H1 (cell line): ENCODE measurements around the gene NDST4. TPM values are rescaled to one million over a fixed set of nuclear protein-coding genes. Genes with fewer than 3 reads are reported as not detected.
"Not testable (repeated sequence)": the region's sequence is repeated elsewhere in the genome, so short reads cannot be mapped to it uniquely, and the experiment has no call there.

Experiments
- CTCF ChIA-PET: fragments of 300-600 bp; sonication (Branson Sonifier 250); formaldehyde crosslinking; loops from one replicate; lab custom pipeline; 2021; ENCODE audit not compliant: partially characterized antibody; lab: Charles Lee
- POLR2A ChIA-PET: fragments of 300-600 bp; sonication (Branson Sonifier 250); formaldehyde crosslinking; loops from one replicate; lab custom pipeline; 2021; ENCODE audit warnings: inconsistent platforms; ENCODE audit not compliant: partially characterized antibody; lab: Charles Lee
- DNase-seq, 2 experiments: peaks; one replicate each; pipeline versions ENCODE4 v3.0.0 to v3.0.0-alpha.2; 2010 to 2022; ENCODE audit warnings: low spot score in 2 of 2, low read depth in 1 of 2, mixed read lengths in 1 of 2
- FAIRE-seq: peaks from 2 replicates; lab custom pipeline; 2011; peaks lifted over from hg19 to GRCh38; lab: Jason Lieb, UNC
- H2AFZ ChIP-seq: 2 replicates; pipeline ENCODE4 v1.8.1; 2012; ENCODE audit warnings: low read length, inconsistent platforms
- H2AK5ac ChIP-seq: 2 replicates; pipeline ENCODE4 v1.6.1; 2013; ENCODE audit warnings: low read depth, low read length
- H2BK120ac ChIP-seq: replicated peaks from 2 replicates; pipeline ENCODE3; 2013; ENCODE audit warnings: low read depth, low read length, inconsistent platforms
- H2BK12ac ChIP-seq: 2 replicates; pipeline ENCODE4 v1.6.1; 2013; ENCODE audit warnings: low read depth, low read length
- H2BK15ac ChIP-seq: 2 replicates; pipeline ENCODE4 v1.6.1; 2013; ENCODE audit warnings: low read length
- H2BK20ac ChIP-seq: 2 replicates; pipeline ENCODE4 v1.6.1; 2013; ENCODE audit warnings: low read length
- H2BK5ac ChIP-seq: 2 replicates; pipeline ENCODE4 v1.6.1; 2013; ENCODE audit warnings: low read depth, low read length
- H3K14ac ChIP-seq: 2 replicates; pipeline ENCODE4 v1.6.1; 2013; ENCODE audit warnings: inconsistent platforms; ENCODE audit not compliant: insufficient read length
- H3K18ac ChIP-seq: 2 replicates; pipeline ENCODE4 v1.6.1; 2013; ENCODE audit warnings: low read length; ENCODE audit errors: extremely low read depth
- H3K23ac ChIP-seq: 2 replicates; pipeline ENCODE4 v1.6.1; 2013; ENCODE audit warnings: inconsistent platforms; ENCODE audit not compliant: insufficient read length
- H3K23me2 ChIP-seq: 2 replicates; pipeline ENCODE4 v1.6.1; 2013; ENCODE audit warnings: low read depth, low read length
- H3K27ac ChIP-seq: 2 replicates; pipeline ENCODE4 v1.6.1; 2011; ENCODE audit warnings: low read depth, low read length, inconsistent platforms
- H3K27me3 ChIP-seq, 4 experiments: replicated peaks in 1 of 4; 1 replicate in 1 of 4; 2 replicates in 3 of 4; pipeline versions ENCODE4 v1.6.1 to v1.8.1; 2011 to 2013; ENCODE audit warnings: low read length in 3 of 4, mild to moderate bottlenecking in 3 of 4, inconsistent platforms in 2 of 4, mixed read lengths in 2 of 4, moderate library complexity in 1 of 4; ENCODE audit not compliant: control insufficient read depth in 3 of 4, insufficient read depth in 3 of 4; ENCODE audit errors: extremely low read depth in 1 of 4
- H3K36me3 ChIP-seq, 4 experiments: 2 replicates each; pipeline versions ENCODE4 v1.6.1 to v1.8.1; 2011 to 2013; ENCODE audit warnings: mild to moderate bottlenecking in 4 of 4, low read length in 3 of 4, moderate library complexity in 2 of 4, control low read depth in 1 of 4, inconsistent platforms in 1 of 4; ENCODE audit not compliant: insufficient read depth in 4 of 4, control insufficient read depth in 2 of 4
- H3K4ac ChIP-seq: replicated peaks from 2 replicates; pipeline ENCODE3; 2013; ENCODE audit warnings: low read length, low read depth, mixed read lengths, inconsistent platforms; ENCODE audit not compliant: insufficient read length
- H3K4me1 ChIP-seq, 4 experiments: replicated peaks in 1 of 4; 1 replicate in 1 of 4; 2 replicates in 3 of 4; pipeline versions ENCODE4 v1.6.1 to v1.8.1; 2011 to 2013; ENCODE audit warnings: low read length in 3 of 4, inconsistent platforms in 2 of 4, mixed read lengths in 1 of 4; ENCODE audit not compliant: insufficient read depth in 4 of 4, control insufficient read depth in 3 of 4
- H3K4me2 ChIP-seq, 2 experiments: 2 replicates each; pipeline versions ENCODE4 v1.6.1 to v1.8.1; 2011 to 2013; ENCODE audit warnings: low read depth in 2 of 2, low read length in 2 of 2, control low read depth in 1 of 2, inconsistent platforms in 1 of 2, mild to moderate bottlenecking in 1 of 2; ENCODE audit not compliant: insufficient read depth in 1 of 2
- H3K4me3 ChIP-seq, 4 experiments: fragments of 200-600, 300-600 bp in 1 of 4; sonication (generic), shearing (Covaris generic), sonication (Bioruptor Twin) in 1 of 4; 2 replicates each; pipeline versions ENCODE4 v1.5.1 to v1.8.1; 2011 to 2016; ENCODE audit warnings: low read length in 4 of 4, low read depth in 3 of 4, control low read depth in 2 of 4, inconsistent platforms in 2 of 4, mild to moderate bottlenecking in 2 of 4, mixed read lengths in 1 of 4, moderate library complexity in 1 of 4; ENCODE audit not compliant: insufficient read depth in 2 of 4; ENCODE audit errors: extremely low read depth in 1 of 4
- H3K56ac ChIP-seq: replicated peaks from 2 replicates; pipeline ENCODE3; 2013; ENCODE audit warnings: low read depth, mild to moderate bottlenecking, mixed read lengths, low read length, inconsistent platforms; ENCODE audit not compliant: insufficient read length
- H3K79me1 ChIP-seq: 2 replicates; pipeline ENCODE4 v1.6.1; 2013; ENCODE audit warnings: low read depth, low read length, control low read depth
- H3K79me2 ChIP-seq, 2 experiments: 2 replicates each; pipeline versions ENCODE4 v1.6.1 to v1.8.1; 2012 to 2013; ENCODE audit warnings: low read length in 2 of 2, mild to moderate bottlenecking in 2 of 2, inconsistent platforms in 1 of 2; ENCODE audit not compliant: insufficient read depth in 2 of 2, control insufficient read depth in 1 of 2
- H3K9ac ChIP-seq, 4 experiments: replicated peaks in 1 of 4; 1 replicate in 1 of 4; 2 replicates in 3 of 4; pipeline versions ENCODE4 v1.6.1 to v1.8.1; 2011 to 2013; ENCODE audit warnings: low read depth in 3 of 4, low read length in 3 of 4, control low read depth in 2 of 4, mild to moderate bottlenecking in 2 of 4, moderate library complexity in 2 of 4, inconsistent platforms in 1 of 4; ENCODE audit errors: extremely low read depth in 1 of 4
- H3K9me3 ChIP-seq, 2 experiments: 2 replicates each; pipeline versions ENCODE4 v1.6.1 to v1.8.1; 2012 to 2013; ENCODE audit warnings: mild to moderate bottlenecking in 2 of 2, moderate library complexity in 2 of 2, control low read depth in 1 of 2, inconsistent platforms in 1 of 2, low read depth in 1 of 2, low read length in 1 of 2, mixed read lengths in 1 of 2; ENCODE audit not compliant: insufficient read depth in 2 of 2
- H4K20me1 ChIP-seq, 2 experiments: replicated peaks in 1 of 2; 2 replicates each; pipeline versions ENCODE3 to v1.8.1; 2011 to 2013; ENCODE audit warnings: inconsistent platforms in 2 of 2, low read length in 2 of 2, mild to moderate bottlenecking in 1 of 2; ENCODE audit not compliant: insufficient read depth in 2 of 2, control insufficient read depth in 1 of 2
- H4K5ac ChIP-seq: 2 replicates; pipeline ENCODE4 v1.6.1; 2013; ENCODE audit warnings: low read length, low read depth, mixed read lengths, inconsistent platforms; ENCODE audit not compliant: insufficient read length
- H4K8ac ChIP-seq: 2 replicates; pipeline ENCODE4 v1.8.0; 2013; ENCODE audit warnings: mild to moderate bottlenecking, moderate library complexity, low read length, inconsistent platforms; ENCODE audit not compliant: insufficient read depth; ENCODE audit errors: extremely low read depth
- H4K91ac ChIP-seq: replicated peaks from 2 replicates; pipeline ENCODE3; 2013; ENCODE audit warnings: low read length, mixed read lengths, inconsistent platforms; ENCODE audit not compliant: insufficient read length
- CEBPB ChIP-seq: IDR thresholded peaks from 2 replicates; pipeline ENCODE4 v1.6.1; 2012; ENCODE audit warnings: low read depth, low read length
- WGBS, 2 experiments: shearing (Covaris generic) in 1 of 2; methylation state at CpG; one replicate each; pipeline versions ENCODE4 v1.1.6 to v1.1.7; 2013 to 2015; ENCODE audit warnings: low lambda C conversion rate in 2 of 2, mixed read lengths in 2 of 2, inconsistent platforms in 1 of 2, low coverage in 1 of 2, missing lambda C conversion rate in 1 of 2; ENCODE audit not compliant: insufficient replicate concordance in 2 of 2, insufficient coverage in 1 of 2, insufficient read length in 1 of 2; ENCODE audit errors: extremely low coverage in 1 of 2, missing lambda C conversion rate in 1 of 2; 5-methylcytosine and 5-hydroxymethylcytosine counted together
- polyA plus RNA-seq, 7 experiments: library from polyadenylated mRNA; depleted of rRNA in 3 of 7; stranded (reverse) in 5 of 7; unstranded in 2 of 7; fragments of >200 nt in 5 of 7; fragments of 200-250 nt in 2 of 7; gene quantifications; 1 replicate in 5 of 7; 2 replicates in 1 of 7; 4 replicates in 1 of 7; pipeline versions ENCODE4 v1.2.1 to v1.2.3, GENCODE V29; 2011 to 2013; ENCODE audit warnings: missing spikeins in 2 of 7, mixed read lengths in 2 of 7
- total RNA-seq: library from RNA; stranded (reverse); fragmentation: NEBNext Ultra II Directional; extraction: Animal tissue kit (Norgen Biotek cat#: 25700); gene quantifications from 2 replicates; pipeline ENCODE4 v1.2.1, GENCODE V29; 2021

Gene NDST4
- total and polyA plus RNA-seq, 2 of the 8 experiments (the other 6 are each of a cell fraction or from before 2014, with no cell fraction given), result 0.02 TPM; not detected in 1

DNA sequence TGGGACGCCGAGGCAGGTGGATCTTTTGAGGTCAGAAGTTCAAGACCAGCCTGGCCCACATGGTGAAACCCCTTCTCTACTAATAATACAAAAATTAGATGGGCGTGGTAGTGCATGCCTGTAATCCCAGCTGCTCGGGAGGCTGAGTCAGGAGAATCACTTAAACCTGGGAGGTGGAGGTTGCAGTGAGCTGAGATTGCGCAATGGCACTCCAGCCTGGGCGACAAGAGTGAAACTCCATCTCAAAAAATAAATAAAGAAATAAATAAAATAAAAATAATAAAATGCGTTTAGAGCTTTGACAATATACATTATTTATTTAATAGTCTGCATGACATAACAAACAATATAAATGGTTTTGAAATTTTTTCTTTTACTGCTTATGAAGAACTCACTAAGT is 133.0 kb downstream of the NDST4 start:
- H3K27ac ChIP-seq, H4K20me1 ChIP-seq, FAIRE-seq, DNase-seq, H3K9ac ChIP-seq, H3K79me2 ChIP-seq, H2BK15ac ChIP-seq, POLR2A ChIA-PET, H2AFZ ChIP-seq, H3K4ac ChIP-seq, H2AK5ac ChIP-seq, H3K4me1 ChIP-seq, CTCF ChIA-PET, H3K27me3 ChIP-seq, H2BK20ac ChIP-seq, H3K79me1 ChIP-seq, H2BK5ac ChIP-seq, H3K4me3 ChIP-seq, H4K8ac ChIP-seq, H4K91ac ChIP-seq, H3K14ac ChIP-seq, H2BK12ac ChIP-seq, H3K23me2 ChIP-seq, H3K4me2 ChIP-seq, H3K56ac ChIP-seq, H3K36me3 ChIP-seq, H3K9me3 ChIP-seq, H4K5ac ChIP-seq, H3K18ac ChIP-seq, H2BK120ac ChIP-seq, H3K23ac ChIP-seq: not testable (repeated sequence)
- WGBS, 2 experiments, result 96% methylated on average over 7 of the region's 7 CpGs; no CpG with 5 or more reads in 1 of the 2 experiments
- TF ChIP-seq CEBPB, result peak; percentile 88
